ENCODE measurements around the gene DYNC1H1.
"Not testable (repeated sequence)": the region's sequence is repeated elsewhere in the genome, so short reads cannot be mapped to it uniquely, and the experiment has no call there.

DYNC1H1 gene

DNA sequence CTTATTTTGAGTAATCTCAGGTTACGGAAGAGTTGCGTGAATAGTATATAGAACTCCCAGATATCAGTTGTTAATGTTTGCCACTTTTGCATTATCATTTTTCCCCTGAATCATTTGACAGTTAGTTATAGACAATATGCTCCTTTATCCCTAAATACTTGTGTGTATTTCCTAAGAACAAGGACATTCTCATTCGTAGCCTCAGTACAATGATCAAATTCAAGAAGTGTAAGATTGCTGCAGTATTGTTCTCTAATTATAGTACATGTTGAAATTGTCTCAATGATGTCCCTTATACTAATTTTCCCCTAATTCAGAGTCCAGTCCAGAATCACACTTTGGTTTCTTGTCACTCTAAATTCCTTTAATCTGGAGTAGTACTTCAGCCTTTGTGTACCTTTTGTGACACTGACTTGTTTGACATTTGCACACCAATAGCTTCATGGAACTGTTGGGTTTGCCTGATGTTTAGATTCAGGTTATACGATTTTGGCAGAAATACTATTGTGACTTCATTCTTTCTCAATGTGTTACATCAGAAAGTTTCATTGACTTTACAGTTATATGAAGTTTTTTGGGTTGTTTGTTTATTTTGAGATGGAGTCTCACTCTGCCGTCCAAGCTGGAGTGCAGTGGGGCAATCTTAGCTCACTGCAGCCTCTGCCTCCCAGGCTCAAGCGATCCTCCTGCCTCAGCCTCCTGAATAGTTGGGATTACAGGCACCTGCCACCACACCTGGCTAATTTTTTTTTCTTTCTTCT, 13.1 kb downstream of the DYNC1H1 start:
- ChIA-PET CTCF (no interaction called here), POLR2A (no interaction called here)
- TF ChIP-seq ZNF384 (IDR thresholded peaks at IDR 0.05) (no peak), SUZ12 (IDR thresholded peaks at IDR 0.05) (no peak), ARNT (IDR thresholded peaks at IDR 0.05) (no peak)
- TF ChIP-seq, protein P1, sequence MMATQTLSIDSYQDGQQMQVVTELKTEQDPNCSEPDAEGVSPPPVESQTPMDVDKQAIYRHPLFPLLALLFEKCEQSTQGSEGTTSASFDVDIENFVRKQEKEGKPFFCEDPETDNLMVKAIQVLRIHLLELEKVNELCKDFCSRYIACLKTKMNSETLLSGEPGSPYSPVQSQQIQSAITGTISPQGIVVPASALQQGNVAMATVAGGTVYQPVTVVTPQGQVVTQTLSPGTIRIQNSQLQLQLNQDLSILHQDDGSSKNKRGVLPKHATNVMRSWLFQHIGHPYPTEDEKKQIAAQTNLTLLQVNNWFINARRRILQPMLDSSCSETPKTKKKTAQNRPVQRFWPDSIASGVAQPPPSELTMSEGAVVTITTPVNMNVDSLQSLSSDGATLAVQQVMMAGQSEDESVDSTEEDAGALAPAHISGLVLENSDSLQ (IDR thresholded peaks at IDR 0.05): no peak
- DNase-seq (ENCODE audit: extremely low spot score): no peak

DNA sequence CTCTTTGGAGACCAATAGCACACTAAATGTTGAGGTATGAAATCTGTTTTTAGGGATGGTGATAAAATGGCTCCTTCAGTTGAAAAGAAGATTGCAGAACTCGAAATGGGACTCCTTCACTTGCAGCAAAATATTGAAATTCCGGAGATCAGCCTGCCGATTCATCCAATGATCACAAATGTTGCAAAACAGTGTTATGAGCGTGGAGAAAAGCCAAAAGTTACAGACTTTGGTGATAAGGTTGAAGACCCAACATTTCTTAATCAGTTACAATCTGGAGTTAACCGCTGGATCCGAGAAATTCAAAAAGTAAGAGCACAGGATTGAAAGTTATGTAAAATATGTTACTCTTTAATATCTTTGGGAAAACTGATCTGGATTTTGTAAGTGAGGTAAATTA, 15.3 kb downstream of the DYNC1H1 start:
- CTCF ChIA-PET: no interaction called here

DNA sequence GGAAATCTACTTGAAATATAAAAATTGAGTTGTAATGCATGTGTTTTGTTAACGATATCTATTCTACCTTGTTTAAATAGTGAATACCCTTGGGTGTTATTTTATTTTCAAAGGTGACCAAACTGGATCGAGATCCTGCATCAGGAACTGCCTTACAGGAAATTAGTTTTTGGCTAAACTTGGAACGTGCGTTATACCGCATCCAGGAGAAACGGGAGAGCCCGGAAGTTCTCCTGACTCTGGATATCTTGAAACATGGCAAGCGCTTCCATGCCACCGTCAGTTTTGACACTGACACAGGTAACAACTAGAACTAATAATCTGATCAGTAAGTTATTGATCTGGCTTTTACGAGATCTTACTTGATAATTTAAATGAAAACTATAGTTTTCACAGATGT, 15.9 kb downstream of the DYNC1H1 start:
- ChIA-PET CTCF (no interaction called here), POLR2A (no interaction called here)
- TF ChIP-seq BHLHE40 (IDR thresholded peaks at IDR 0.05; ENCODE audit: borderline replicate concordance) (no peak), ZNF384 (IDR thresholded peaks at IDR 0.05) (no peak), SP1 (IDR thresholded peaks at IDR 0.05) (no peak), NFRKB (IDR thresholded peaks at IDR 0.05) (no peak), LEF1 (IDR thresholded peaks at IDR 0.05; ENCODE audit: borderline replicate concordance) (no peak), HDGF (IDR thresholded peaks at IDR 0.05; ENCODE audit: borderline replicate concordance) (no peak), CTBP1 (IDR thresholded peaks at IDR 0.05; ENCODE audit: borderline replicate concordance) (no peak), ARNT (IDR thresholded peaks at IDR 0.05) (no peak), TARDBP (IDR thresholded peaks at IDR 0.05) (no peak), SUZ12 (IDR thresholded peaks at IDR 0.05) (no peak), FOXA1 (IDR thresholded peaks at IDR 0.05) (no peak)
- TF ChIP-seq, protein P1 (IDR thresholded peaks at IDR 0.05): no peak
- no peak for DNase-seq (ENCODE audit: extremely low spot score)

More for the DNA sequence above, 15.3 kb downstream of the DYNC1H1 start:
- no peak for DNase-seq (ENCODE audit: extremely low spot score)
- POLR2A ChIA-PET: no interaction called here
- TF ChIP-seq LEF1 (IDR thresholded peaks at IDR 0.05; ENCODE audit: borderline replicate concordance): no peak
- no peak for TF ChIP-seq ELF4 (IDR thresholded peaks at IDR 0.05)
- TF ChIP-seq, protein P1 (IDR thresholded peaks at IDR 0.05): no peak
- no peak for TF ChIP-seq BHLHE40 (IDR thresholded peaks at IDR 0.05; ENCODE audit: borderline replicate concordance)
- TF ChIP-seq NFRKB (IDR thresholded peaks at IDR 0.05): no peak
- TF ChIP-seq FOXA1 (IDR thresholded peaks at IDR 0.05): no peak
- no peak for TF ChIP-seq HDGF (IDR thresholded peaks at IDR 0.05; ENCODE audit: borderline replicate concordance)
- TF ChIP-seq SUZ12 (IDR thresholded peaks at IDR 0.05): no peak
- TF ChIP-seq FOXM1 (IDR thresholded peaks at IDR 0.05; ENCODE audit: borderline replicate concordance): no peak
- TF ChIP-seq ZNF384 (IDR thresholded peaks at IDR 0.05): no peak
- TF ChIP-seq FOXK2 (IDR thresholded peaks at IDR 0.05): no peak
- TF ChIP-seq CTBP1 (IDR thresholded peaks at IDR 0.05; ENCODE audit: borderline replicate concordance): no peak
- TF ChIP-seq L3MBTL2 (conservative IDR thresholded peaks at IDR 0.05): no peak
- no peak for TF ChIP-seq ARNT (IDR thresholded peaks at IDR 0.05)
- no peak for TF ChIP-seq TARDBP (IDR thresholded peaks at IDR 0.05)
- TF ChIP-seq SP1 (IDR thresholded peaks at IDR 0.05): no peak

DNA sequence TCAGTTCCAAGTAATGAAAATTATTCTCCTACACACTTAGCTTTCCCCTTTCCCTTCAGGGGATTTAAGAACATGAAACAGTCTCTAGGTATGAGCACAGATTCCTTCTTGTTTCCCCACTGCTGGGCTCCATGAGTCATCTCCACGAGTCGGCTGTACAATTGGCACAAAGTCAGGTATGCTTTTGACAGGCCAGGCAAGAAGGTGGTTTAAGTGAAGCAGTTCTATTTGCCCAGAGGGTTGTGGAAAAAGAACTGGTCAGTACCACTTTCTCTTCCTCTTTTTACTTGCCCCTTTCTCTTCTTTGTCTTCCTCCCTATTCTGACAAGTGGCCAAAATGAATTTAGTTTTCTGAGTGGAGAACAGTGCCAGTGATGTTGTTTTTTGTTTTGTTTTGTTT, 16.3 kb downstream of the DYNC1H1 start:
- no peak for DNase-seq (ENCODE audit: extremely low spot score)
- CTCF ChIA-PET: no interaction called here
- no peak for TF ChIP-seq ELF4 (IDR thresholded peaks at IDR 0.05)
- POLR2A ChIA-PET: no interaction called here

DNA sequence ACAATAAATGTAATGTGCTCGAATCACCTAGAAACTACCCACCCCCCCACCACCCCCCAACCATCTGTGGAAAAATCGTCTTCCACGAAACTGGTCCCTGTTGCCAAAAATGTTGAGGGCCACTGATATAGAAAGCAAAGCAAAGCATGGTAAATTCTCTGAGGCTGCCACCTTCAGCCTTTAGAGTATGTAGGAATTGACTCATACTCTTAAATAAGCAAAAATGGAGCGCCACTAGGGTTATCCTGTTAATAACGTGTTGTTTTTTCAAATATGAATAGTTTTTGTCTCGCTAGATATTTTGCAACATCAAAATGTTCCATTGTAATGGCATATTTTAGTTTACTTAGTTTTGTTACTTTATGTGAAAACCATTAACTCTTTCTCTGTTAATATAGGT, 18.2 kb downstream of the DYNC1H1 start:
- ChIA-PET POLR2A (no interaction called here), CTCF (no interaction called here)
- no peak for DNase-seq (ENCODE audit: extremely low spot score)
- no peak for TF ChIP-seq L3MBTL2 (conservative IDR thresholded peaks at IDR 0.05)
- TF ChIP-seq NFRKB (IDR thresholded peaks at IDR 0.05): no peak
- TF ChIP-seq, protein P1 (IDR thresholded peaks at IDR 0.05): no peak
- no peak for TF ChIP-seq TARDBP (IDR thresholded peaks at IDR 0.05)

DNA sequence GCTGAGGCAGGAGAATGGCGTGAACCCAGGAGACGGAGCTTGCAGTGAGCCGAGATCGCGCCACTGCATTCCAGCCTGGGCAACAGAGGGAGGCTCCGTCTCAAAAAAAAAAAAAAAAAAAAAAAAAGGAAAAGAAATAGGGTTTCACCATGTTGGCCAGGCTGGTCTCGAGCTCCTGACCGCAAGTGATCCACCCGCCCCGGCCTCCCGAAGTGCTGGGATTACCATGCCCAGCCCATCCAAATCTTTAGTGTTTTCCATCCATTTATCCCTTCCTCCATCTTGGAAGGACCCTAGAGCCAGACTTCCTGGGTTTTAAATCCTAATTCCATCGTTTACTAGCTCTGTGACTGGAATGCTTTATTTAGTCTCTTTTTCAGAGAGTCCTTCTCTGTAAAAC, 20.5 kb downstream of the DYNC1H1 start:
- CTCF ChIA-PET; DNase-seq (ENCODE audit: extremely low spot score); POLR2A ChIA-PET: not testable (repeated sequence)

DNA sequence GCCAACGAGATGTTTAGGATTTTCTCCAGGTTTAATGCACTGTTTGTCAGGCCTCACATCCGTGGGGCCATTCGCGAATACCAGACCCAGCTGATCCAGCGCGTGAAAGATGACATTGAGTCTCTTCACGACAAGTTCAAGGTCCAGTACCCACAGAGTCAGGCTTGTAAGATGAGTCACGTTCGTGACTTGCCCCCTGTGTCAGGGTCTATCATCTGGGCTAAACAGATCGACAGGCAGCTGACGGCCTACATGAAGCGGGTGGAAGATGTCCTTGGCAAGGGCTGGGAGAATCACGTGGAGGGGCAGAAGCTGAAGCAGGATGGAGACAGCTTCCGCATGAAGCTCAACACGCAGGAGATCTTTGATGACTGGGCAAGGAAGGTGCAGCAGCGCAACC, 21.6 kb downstream of the DYNC1H1 start:
- TF ChIP-seq LEF1 (IDR thresholded peaks at IDR 0.05; ENCODE audit: borderline replicate concordance): no peak
- TF ChIP-seq SUZ12 (IDR thresholded peaks at IDR 0.05): no peak
- TF ChIP-seq ARNT (IDR thresholded peaks at IDR 0.05): no peak
- no peak for TF ChIP-seq CTBP1 (IDR thresholded peaks at IDR 0.05; ENCODE audit: borderline replicate concordance)
- no peak for TF ChIP-seq HDGF (IDR thresholded peaks at IDR 0.05; ENCODE audit: borderline replicate concordance)
- TF ChIP-seq ELF4 (IDR thresholded peaks at IDR 0.05): no peak
- no peak for TF ChIP-seq NFRKB (IDR thresholded peaks at IDR 0.05)
- no peak for TF ChIP-seq FOXK2 (IDR thresholded peaks at IDR 0.05)
- POLR2A ChIA-PET: no interaction called here
- CTCF ChIA-PET: no interaction called here
- DNase-seq (ENCODE audit: extremely low spot score): no peak
